Measurements from ENCODE around the gene PRDM13.

Gene PRDM13

DNA sequence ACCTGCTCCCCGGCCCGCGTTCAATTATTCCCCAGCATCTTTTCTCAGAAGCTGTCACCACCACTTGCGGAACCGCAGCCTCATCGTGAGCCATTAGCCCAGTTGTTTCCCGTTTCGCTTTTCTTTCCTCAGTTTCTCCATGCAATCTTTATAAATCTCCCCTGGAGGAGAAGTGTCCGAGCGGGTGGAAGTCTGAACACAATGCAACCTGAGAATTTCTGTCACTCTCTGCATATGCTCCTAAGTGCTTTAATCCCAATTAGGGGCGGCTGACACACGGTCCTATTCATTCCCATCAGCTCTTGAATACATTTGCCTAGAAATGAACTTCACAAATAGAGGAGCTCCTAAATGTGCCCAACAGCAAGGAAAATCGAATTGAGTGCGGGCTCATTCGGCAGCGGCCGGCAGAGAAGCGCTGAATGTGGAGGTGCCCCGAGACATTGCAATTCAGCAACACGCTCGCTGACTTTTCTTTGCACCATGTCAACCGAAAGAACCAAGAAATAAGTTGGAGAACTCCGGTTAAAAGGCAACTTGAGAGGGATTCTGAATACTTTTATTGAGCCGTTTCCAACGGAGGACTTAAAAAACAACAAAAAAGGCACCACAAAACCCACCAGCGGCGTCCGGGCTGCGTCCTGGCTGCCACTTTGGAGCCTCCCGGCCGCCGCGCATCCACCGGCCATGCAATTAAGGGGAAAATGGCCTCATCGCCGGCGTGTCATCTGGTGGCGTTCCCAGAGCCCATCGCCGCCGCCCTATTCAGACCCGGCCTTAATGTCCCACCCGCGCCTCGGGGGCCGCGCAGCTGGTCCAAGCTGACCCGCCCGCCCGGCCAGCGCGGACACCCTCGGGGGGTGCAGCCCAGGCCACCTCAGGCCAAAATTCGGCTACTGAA is 3.9 kb upstream of the PRDM13 start:
- Histone ChIP-seq H2BK15ac (ENCODE audit: low read length) (no peak overlapping the region), H3K4me3 (ENCODE audit: low read length in 2 of 2) (peak overlapping the region in 1 of 2 donors; percentile 27), H4K91ac (ENCODE audit: low read depth, low read length, poor library complexity) (no peak overlapping the region)

DNA sequence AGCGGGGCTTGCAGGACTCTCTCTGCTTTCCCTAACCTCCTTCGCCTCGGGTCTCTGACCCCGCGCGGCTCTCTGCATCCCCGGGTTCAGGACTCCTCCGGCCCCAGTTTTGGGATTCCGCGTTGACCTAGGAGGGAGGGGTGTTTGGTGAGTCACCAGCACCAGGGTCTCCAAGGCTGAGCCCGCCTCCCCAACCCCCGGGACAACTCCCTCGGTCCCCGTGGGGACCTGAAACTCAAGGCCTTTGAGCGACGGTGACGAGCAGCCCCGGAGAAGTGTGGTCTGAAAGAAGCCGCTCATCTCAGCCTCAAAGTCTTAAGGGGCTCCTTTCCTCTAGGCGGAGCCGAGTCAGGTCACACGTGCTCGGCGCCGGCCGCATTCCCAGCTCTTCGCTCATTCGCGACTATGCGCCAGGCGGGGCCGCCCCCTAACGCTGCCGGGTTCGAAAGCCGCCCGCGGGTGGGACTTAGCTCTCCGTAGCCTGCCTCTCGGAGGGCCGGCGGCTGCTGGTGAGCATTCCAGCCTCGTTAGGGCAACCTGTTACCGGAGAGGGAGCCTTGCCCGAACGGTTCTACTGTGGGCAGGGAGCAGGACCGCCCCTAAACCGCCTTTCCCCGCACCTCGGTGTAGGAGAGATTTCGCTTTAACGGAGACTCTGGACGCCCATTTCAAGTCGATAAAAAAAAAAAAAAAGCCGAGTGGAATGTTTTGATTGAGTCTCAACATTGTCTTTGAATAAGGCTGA is 3.0 kb upstream of the PRDM13 start:
- no peak overlapping the region for H2BK15ac ChIP-seq (ENCODE audit: low read length)
- peaks cover 57 to 99% (median 88%) of the 10 kb centered on the region in 3 experiments for H3K27me3 ChIP-seq (ENCODE audit: control insufficient read depth in 3 of 3, insufficient read depth in 3 of 3, low read depth in 1 of 3, low read length in 3 of 3)
- no peak overlapping the region for H3K27ac ChIP-seq (replicated peaks; ENCODE audit: low read length)
- H4K8ac ChIP-seq (ENCODE audit: low read depth, low read length) = no peak overlapping the region
- peak; percentile 73 for DNase-seq (ENCODE audit: low spot score)
- H2BK120ac ChIP-seq (ENCODE audit: low read depth, low read length) = no peak overlapping the region
- no peak overlapping the region for H4K91ac ChIP-seq (ENCODE audit: low read depth, low read length, poor library complexity)
- H2BK12ac ChIP-seq (ENCODE audit: low read length) = no peak overlapping the region
- no peaks in the 10 kb centered on the region for H3K79me1 ChIP-seq (ENCODE audit: low read depth, low read length)
- peak overlapping the region; percentile 90 for H3K18ac ChIP-seq (ENCODE audit: low read length)
- no peak overlapping the region for H3K9ac ChIP-seq (ENCODE audit: low read depth, low read length, poor library complexity)
- no peak overlapping the region for H2BK5ac ChIP-seq (ENCODE audit: low read length)
- H3K36me3 ChIP-seq (replicated peaks in 1 of 2; ENCODE audit: control insufficient read depth in 2 of 2, insufficient read depth in 2 of 2, low read length in 2 of 2) = no peaks in the 10 kb centered on the region
- peak overlapping the region; percentile 96 for H3K23ac ChIP-seq (ENCODE audit: low read depth, low read length, poor library complexity)
- H3K4ac ChIP-seq (ENCODE audit: low read length) = no peak overlapping the region
- H3K9me3 ChIP-seq (replicated peaks in 1 of 2; ENCODE audit: control insufficient read depth in 2 of 2, insufficient read depth in 1 of 2, low read depth in 1 of 2, low read length in 2 of 2) = no peaks in the 10 kb centered on the region
- peak overlapping the region; percentile 93 for H3K4me2 ChIP-seq (ENCODE audit: insufficient read depth, low read length, poor library complexity, severe bottlenecking)
- peaks cover 0 to 2% of the 10 kb centered on the region in 2 donors for H3K4me1 ChIP-seq (ENCODE audit: control insufficient read depth in 2 of 2, insufficient read depth in 1 of 2, low read depth in 1 of 2, low read length in 2 of 2)
- H2AK5ac ChIP-seq (ENCODE audit: low read depth, low read length) = no peak overlapping the region
- no peak overlapping the region for H3K14ac ChIP-seq (ENCODE audit: low read length)
- WGBS, 2 donors (ENCODE audit: extremely low coverage in 2 of 2, insufficient read length in 2 of 2, insufficient replicate concordance in 1 of 2) = no CpG with 5 or more reads among the region's 55 CpGs
- peak overlapping the region in 1 of 2 donors; percentile 27 for H3K4me3 ChIP-seq (ENCODE audit: low read length in 2 of 2)
- peak overlapping the region; percentile 93 for H2AFZ ChIP-seq (ENCODE audit: low read length)

More for the DNA sequence above, 3.9 kb upstream of the PRDM13 start:
- H3K9ac ChIP-seq (ENCODE audit: low read depth, low read length, poor library complexity) = no peak overlapping the region
- peak overlapping the region; percentile 96 for H3K23ac ChIP-seq (ENCODE audit: low read depth, low read length, poor library complexity)
- no peak overlapping the region for H2AK5ac ChIP-seq (ENCODE audit: low read depth, low read length)
- no peak overlapping the region for H2BK5ac ChIP-seq (ENCODE audit: low read length)
- DNase-seq (ENCODE audit: low spot score) = no peak
- peak overlapping the region; percentile 93 for H2AFZ ChIP-seq (ENCODE audit: low read length)
- H4K8ac ChIP-seq (ENCODE audit: low read depth, low read length) = no peak overlapping the region
- H3K9me3 ChIP-seq (replicated peaks in 1 of 2; ENCODE audit: control insufficient read depth in 2 of 2, insufficient read depth in 1 of 2, low read depth in 1 of 2, low read length in 2 of 2) = no peaks in the 10 kb centered on the region
- H3K79me1 ChIP-seq (ENCODE audit: low read depth, low read length) = no peaks in the 10 kb centered on the region
- peaks cover 0 to 2% of the 10 kb centered on the region in 2 donors for H3K4me1 ChIP-seq (ENCODE audit: control insufficient read depth in 2 of 2, insufficient read depth in 1 of 2, low read depth in 1 of 2, low read length in 2 of 2)
- no peak overlapping the region for H3K27ac ChIP-seq (replicated peaks; ENCODE audit: low read length)
- H3K27me3 ChIP-seq (ENCODE audit: control insufficient read depth in 3 of 3, insufficient read depth in 3 of 3, low read depth in 1 of 3, low read length in 3 of 3) = peaks cover 48 to 99% (median 85%) of the 10 kb centered on the region in 3 experiments
- no peaks in the 10 kb centered on the region for H3K36me3 ChIP-seq (replicated peaks in 1 of 2; ENCODE audit: control insufficient read depth in 2 of 2, insufficient read depth in 2 of 2, low read length in 2 of 2)
- WGBS, 2 donors (ENCODE audit: extremely low coverage in 2 of 2, insufficient read length in 2 of 2, insufficient replicate concordance in 1 of 2) = no CpG with 5 or more reads among the region's 54 CpGs
- no peak overlapping the region for H3K14ac ChIP-seq (ENCODE audit: low read length)
- no peak overlapping the region for H3K4ac ChIP-seq (ENCODE audit: low read length)
- peak overlapping the region; percentile 93 for H3K4me2 ChIP-seq (ENCODE audit: insufficient read depth, low read length, poor library complexity, severe bottlenecking)
- H2BK120ac ChIP-seq (ENCODE audit: low read depth, low read length) = no peak overlapping the region
- H2BK12ac ChIP-seq (ENCODE audit: low read length) = no peak overlapping the region
- H3K18ac ChIP-seq (ENCODE audit: low read length) = no peak overlapping the region

DNA sequence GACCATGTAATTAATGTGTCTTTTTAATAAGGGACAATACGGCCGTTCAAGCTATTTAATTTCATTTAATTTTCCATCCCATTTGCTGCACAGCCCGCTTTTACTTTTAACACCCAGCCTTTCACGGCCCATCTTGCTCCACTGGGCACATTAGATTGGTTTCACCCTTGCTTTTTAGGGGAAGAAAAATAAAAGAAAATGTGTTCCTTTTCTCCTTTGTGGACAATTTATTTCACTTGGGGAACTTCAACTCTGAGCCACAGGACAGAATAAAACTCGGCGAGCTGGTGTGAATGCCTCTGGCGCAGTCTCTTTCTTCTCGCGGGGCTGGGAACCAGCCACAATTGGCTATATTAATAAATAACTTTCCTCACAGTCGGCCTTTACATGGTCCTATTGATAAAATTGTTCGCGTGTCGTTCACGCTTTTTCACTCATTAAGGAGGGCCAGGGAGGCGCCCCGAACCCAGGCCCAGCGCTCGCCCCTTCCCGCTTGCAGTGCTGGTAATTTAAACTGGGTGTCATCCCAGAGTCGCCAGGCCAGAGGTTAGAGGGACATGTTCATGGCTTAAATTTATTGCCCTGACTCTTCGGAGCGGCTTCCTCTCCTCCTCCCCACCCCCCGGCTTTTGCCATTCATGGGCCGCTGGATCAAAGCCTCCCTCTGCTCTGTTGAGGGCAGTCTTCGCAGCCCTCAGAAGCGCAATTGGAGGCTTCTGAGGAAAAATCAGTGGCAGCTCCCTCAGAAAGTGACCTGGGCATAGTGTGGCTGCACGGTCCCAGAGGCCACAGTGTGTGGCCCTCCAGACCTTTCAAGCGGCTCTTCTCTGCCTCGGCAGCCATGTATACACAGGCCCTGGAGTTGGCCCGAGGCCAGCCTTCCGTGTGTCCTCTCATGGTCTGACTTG is 2.2 kb upstream of the PRDM13 start:
- Histone ChIP-seq H2AK5ac (ENCODE audit: low read depth, low read length) (no peak overlapping the region), H3K4me1 (ENCODE audit: control insufficient read depth in 2 of 2, insufficient read depth in 1 of 2, low read depth in 1 of 2, low read length in 2 of 2) (peaks cover 0 to 2% of the 10 kb centered on the region in 2 donors), H3K18ac (ENCODE audit: low read length) (no peak overlapping the region), H2BK15ac (ENCODE audit: low read length) (no peak overlapping the region), H3K23ac (ENCODE audit: low read depth, low read length, poor library complexity) (no peak overlapping the region), H3K4me2 (ENCODE audit: insufficient read depth, low read length, poor library complexity, severe bottlenecking) (no peak overlapping the region), H3K9me3 (replicated peaks in 1 of 2; ENCODE audit: control insufficient read depth in 2 of 2, insufficient read depth in 1 of 2, low read depth in 1 of 2, low read length in 2 of 2) (peaks cover 0 to 2% of the 10 kb centered on the region in 2 donors), H3K9ac (ENCODE audit: low read depth, low read length, poor library complexity) (peak overlapping the region; percentile 39), H2BK120ac (ENCODE audit: low read depth, low read length) (no peak overlapping the region), H3K4me3 (ENCODE audit: low read length in 2 of 2) (no peak overlapping the region), H2AFZ (ENCODE audit: low read length) (peak overlapping the region; percentile 93), H3K27ac (replicated peaks; ENCODE audit: low read length) (no peak overlapping the region), H4K8ac (ENCODE audit: low read depth, low read length) (no peak overlapping the region), H2BK12ac (ENCODE audit: low read length) (no peak overlapping the region), H4K91ac (ENCODE audit: low read depth, low read length, poor library complexity) (no peak overlapping the region), H3K4ac (ENCODE audit: low read length) (no peak overlapping the region), H2BK5ac (ENCODE audit: low read length) (no peak overlapping the region), H3K14ac (ENCODE audit: low read length) (no peak overlapping the region), H3K79me1 (ENCODE audit: low read depth, low read length) (no peaks in the 10 kb centered on the region), H3K27me3 (ENCODE audit: control insufficient read depth in 3 of 3, insufficient read depth in 3 of 3, low read depth in 1 of 3, low read length in 3 of 3) (peaks cover 62 to 99% (median 91%) of the 10 kb centered on the region in 3 experiments), H3K36me3 (replicated peaks in 1 of 2; ENCODE audit: control insufficient read depth in 2 of 2, insufficient read depth in 2 of 2, low read length in 2 of 2) (no peaks in the 10 kb centered on the region)
- WGBS, 2 donors (ENCODE audit: extremely low coverage in 2 of 2, insufficient read length in 2 of 2, insufficient replicate concordance in 1 of 2) = no CpG with 5 or more reads among the region's 31 CpGs
- DNase-seq (ENCODE audit: low spot score) = no peak
